Measurements from ENCODE around the gene LOXL4.

DNA sequence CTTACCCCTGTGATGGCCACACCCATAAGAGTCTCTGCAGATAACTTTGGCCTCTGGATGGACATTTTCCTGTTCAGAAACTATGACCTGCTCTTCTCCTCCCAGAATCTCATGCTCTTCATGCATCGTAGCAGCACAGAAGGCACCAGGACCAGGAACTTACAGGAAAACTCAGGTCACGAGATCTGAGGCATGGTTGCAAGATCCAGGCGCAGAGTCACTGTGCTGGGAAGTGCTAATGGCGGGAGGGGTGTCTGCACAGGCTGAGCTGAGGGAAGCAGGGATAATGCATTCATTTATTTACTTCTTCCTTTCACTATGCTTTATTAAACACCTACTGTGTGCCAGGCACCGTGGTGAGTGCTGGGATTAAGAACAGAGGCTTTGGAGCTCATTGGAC, 48.2 kb upstream of the LOXL4 start:
- TF ChIP-seq POLR2A (IDR thresholded peaks at IDR 0.05; ENCODE audit: low read depth, low read length), result no peak
- no peak for TF ChIP-seq POLR2AphosphoS5 (IDR thresholded peaks at IDR 0.05; ENCODE audit: low read depth, low read length)

Data from GM12892 (cell line).